HepG2 (cell line): ENCODE data around the gene TUBGCP6. TPM values are rescaled to one million over a fixed set of nuclear protein-coding genes. Genes with fewer than 3 reads are reported as not detected.
A peak's percentile ranks its signal among the peaks of the same experiment; 100 is the strongest.

Experiments used
- CC2D1A ChIP-seq: sonication (generic); formaldehyde crosslinking; IDR thresholded peaks from 2 replicates; pipeline ENCODE4 v1.8.1; 2023; ENCODE audit warnings: mild to moderate bottlenecking, missing genetic modification reagents
- FOXP1 ChIP-seq, 2 experiments: fragments of 450-650 bp in 1 of 2; IDR thresholded peaks; 2 replicates each; pipeline ENCODE4 v1.6.1; 2017 to 2018; ENCODE audit warnings: antibody characterized with exemption in 1 of 2
- HMG20A ChIP-seq: IDR thresholded peaks from 2 replicates; pipeline ENCODE4 v1.6.1; 2016; ENCODE audit warnings: borderline replicate concordance
- KLF12 ChIP-seq: sonication (generic); formaldehyde crosslinking; IDR thresholded peaks from 2 replicates; pipeline ENCODE4 v1.4.0; 2020; ENCODE audit warnings: missing genetic modification reagents, borderline replicate concordance
- MXD1 ChIP-seq: sonication (generic); formaldehyde crosslinking; IDR thresholded peaks from 2 replicates; pipeline ENCODE4 v1.4.0; 2020; ENCODE audit warnings: mild to moderate bottlenecking, missing genetic modification reagents
- POLR2A ChIP-seq, 2 experiments: IDR thresholded peaks; 2 replicates each; pipeline ENCODE4 v1.6.1; 2011; ENCODE audit warnings: low read depth in 2 of 2, low read length in 2 of 2, mild to moderate bottlenecking in 1 of 2, moderate library complexity in 1 of 2; ENCODE audit not compliant: insufficient read depth in 1 of 2
- SRF ChIP-seq: IDR thresholded peaks from 2 replicates; pipeline ENCODE4 v1.6.1; 2011; ENCODE audit warnings: mild to moderate bottlenecking, low read depth, low read length, moderate library complexity
- STAG1 ChIP-seq: sonication (generic); formaldehyde crosslinking; IDR thresholded peaks from 2 replicates; pipeline ENCODE4 v1.4.0; 2020; ENCODE audit warnings: missing genetic modification reagents
- TBP ChIP-seq: sonication (generic); formaldehyde crosslinking; IDR thresholded peaks from 2 replicates; pipeline ENCODE4 v1.5.0; 2020; ENCODE audit warnings: missing genetic modification reagents
- TFE3 ChIP-seq: IDR thresholded peaks from 2 replicates; pipeline ENCODE4 v1.6.1; 2016
- ZFP36L1 ChIP-seq: sonication (generic); formaldehyde crosslinking; IDR thresholded peaks from 2 replicates; pipeline ENCODE4 v1.8.0; 2022; ENCODE audit warnings: mild to moderate bottlenecking, missing genetic modification reagents, moderate library complexity
- ZMYM2 ChIP-seq: sonication (generic); formaldehyde crosslinking; IDR thresholded peaks from 2 replicates; pipeline ENCODE4 v1.8.0; 2022; ENCODE audit warnings: mild to moderate bottlenecking, missing genetic modification reagents
- ZNF749 ChIP-seq: sonication (generic); formaldehyde crosslinking; IDR thresholded peaks from 2 replicates; pipeline ENCODE4 v1.8.0; 2022; ENCODE audit warnings: mild to moderate bottlenecking, missing genetic modification reagents, moderate library complexity, borderline replicate concordance
- ZNF780A ChIP-seq: sonication (generic); formaldehyde crosslinking; IDR thresholded peaks from 2 replicates; pipeline ENCODE4 v1.8.0; 2022; ENCODE audit warnings: mild to moderate bottlenecking, missing genetic modification reagents, moderate library complexity
- ZSCAN5A ChIP-seq: sonication (generic); formaldehyde crosslinking; IDR thresholded peaks from 2 replicates; pipeline ENCODE4 v1.8.0; 2022; ENCODE audit warnings: mild to moderate bottlenecking, missing genetic modification reagents, borderline replicate concordance
- ZSCAN9 ChIP-seq: IDR thresholded peaks from 2 replicates; pipeline ENCODE4 v1.6.1; 2016; ENCODE audit warnings: borderline replicate concordance
- polyA plus RNA-seq, 8 experiments: library from polyadenylated mRNA; depleted of rRNA in 3 of 8; stranded (reverse) in 7 of 8; unstranded in 1 of 8; fragments of >200 nt; fragmentation: Illumina TruSeq in 4 of 8; extraction: Trizol in 4 of 8; gene quantifications; 2 replicates each; pipeline versions ENCODE4 v1.2.1 to v1.2.3, GENCODE V29; 2011 to 2016; ENCODE audit warnings: low read depth in 4 of 8, missing spikeins in 1 of 8, mixed read lengths in 1 of 8; ENCODE audit not compliant: insufficient read depth in 1 of 8
- total RNA-seq, 5 experiments: library from RNA; depleted of rRNA; stranded (reverse); fragments of >200 nt; fragmentation: Illumina TruSeq; extraction: Trizol; gene quantifications; 2 replicates each; pipeline ENCODE4 v1.2.3, GENCODE V29; 2016; ENCODE audit warnings: low read depth in 1 of 5
- TF ChIP-seq, protein P1 (sequence below): sonication (generic); formaldehyde crosslinking; IDR thresholded peaks from 2 replicates; pipeline ENCODE4 v1.4.0; 2020; ENCODE audit warnings: missing genetic modification reagents, borderline replicate concordance
- TF ChIP-seq, protein P2 (sequence below): sonication (generic); formaldehyde crosslinking; IDR thresholded peaks from 2 replicates; pipeline ENCODE4 v1.4.0; 2020; ENCODE audit warnings: missing genetic modification reagents
- TF ChIP-seq, protein P3 (sequence below): fragments of 450-650 bp; IDR thresholded peaks from 2 replicates; pipeline ENCODE4 v1.6.1; 2017

TUBGCP6 gene
- total and polyA plus RNA-seq, 2 of the 13 experiments (the other 11 are each of a cell fraction or from before 2014, with no cell fraction given): 14.6 to 15.7 TPM

- TF ChIP-seq, protein P1, sequence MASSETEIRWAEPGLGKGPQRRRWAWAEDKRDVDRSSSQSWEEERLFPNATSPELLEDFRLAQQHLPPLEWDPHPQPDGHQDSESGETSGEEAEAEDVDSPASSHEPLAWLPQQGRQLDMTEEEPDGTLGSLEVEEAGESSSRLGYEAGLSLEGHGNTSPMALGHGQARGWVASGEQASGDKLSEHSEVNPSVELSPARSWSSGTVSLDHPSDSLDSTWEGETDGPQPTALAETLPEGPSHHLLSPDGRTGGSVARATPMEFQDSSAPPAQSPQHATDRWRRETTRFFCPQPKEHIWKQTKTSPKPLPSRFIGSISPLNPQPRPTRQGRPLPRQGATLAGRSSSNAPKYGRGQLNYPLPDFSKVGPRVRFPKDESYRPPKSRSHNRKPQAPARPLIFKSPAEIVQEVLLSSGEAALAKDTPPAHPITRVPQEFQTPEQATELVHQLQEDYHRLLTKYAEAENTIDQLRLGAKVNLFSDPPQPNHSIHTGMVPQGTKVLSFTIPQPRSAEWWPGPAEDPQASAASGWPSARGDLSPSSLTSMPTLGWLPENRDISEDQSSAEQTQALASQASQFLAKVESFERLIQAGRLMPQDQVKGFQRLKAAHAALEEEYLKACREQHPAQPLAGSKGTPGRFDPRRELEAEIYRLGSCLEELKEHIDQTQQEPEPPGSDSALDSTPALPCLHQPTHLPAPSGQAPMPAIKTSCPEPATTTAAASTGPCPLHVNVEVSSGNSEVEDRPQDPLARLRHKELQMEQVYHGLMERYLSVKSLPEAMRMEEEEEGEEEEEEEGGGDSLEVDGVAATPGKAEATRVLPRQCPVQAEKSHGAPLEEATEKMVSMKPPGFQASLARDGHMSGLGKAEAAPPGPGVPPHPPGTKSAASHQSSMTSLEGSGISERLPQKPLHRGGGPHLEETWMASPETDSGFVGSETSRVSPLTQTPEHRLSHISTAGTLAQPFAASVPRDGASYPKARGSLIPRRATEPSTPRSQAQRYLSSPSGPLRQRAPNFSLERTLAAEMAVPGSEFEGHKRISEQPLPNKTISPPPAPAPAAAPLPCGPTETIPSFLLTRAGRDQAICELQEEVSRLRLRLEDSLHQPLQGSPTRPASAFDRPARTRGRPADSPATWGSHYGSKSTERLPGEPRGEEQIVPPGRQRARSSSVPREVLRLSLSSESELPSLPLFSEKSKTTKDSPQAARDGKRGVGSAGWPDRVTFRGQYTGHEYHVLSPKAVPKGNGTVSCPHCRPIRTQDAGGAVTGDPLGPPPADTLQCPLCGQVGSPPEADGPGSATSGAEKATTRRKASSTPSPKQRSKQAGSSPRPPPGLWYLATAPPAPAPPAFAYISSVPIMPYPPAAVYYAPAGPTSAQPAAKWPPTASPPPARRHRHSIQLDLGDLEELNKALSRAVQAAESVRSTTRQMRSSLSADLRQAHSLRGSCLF (CRISPR knock-in tag): 0 out of 2 replicates have a peak, but pooled peaks have one; percentile 37
- peak; percentile 67; the same call in 1 of the 2 replicates for TF ChIP-seq KLF12 (CRISPR knock-in tag)
- no peak for TF ChIP-seq ZSCAN5A
- TF ChIP-seq ZFP36L1: no peak
- TF ChIP-seq, protein P2, sequence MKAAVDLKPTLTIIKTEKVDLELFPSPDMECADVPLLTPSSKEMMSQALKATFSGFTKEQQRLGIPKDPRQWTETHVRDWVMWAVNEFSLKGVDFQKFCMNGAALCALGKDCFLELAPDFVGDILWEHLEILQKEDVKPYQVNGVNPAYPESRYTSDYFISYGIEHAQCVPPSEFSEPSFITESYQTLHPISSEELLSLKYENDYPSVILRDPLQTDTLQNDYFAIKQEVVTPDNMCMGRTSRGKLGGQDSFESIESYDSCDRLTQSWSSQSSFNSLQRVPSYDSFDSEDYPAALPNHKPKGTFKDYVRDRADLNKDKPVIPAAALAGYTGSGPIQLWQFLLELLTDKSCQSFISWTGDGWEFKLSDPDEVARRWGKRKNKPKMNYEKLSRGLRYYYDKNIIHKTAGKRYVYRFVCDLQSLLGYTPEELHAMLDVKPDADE (CRISPR knock-in tag): peak; percentile 87
- TF ChIP-seq CC2D1A (CRISPR knock-in tag): no peak
- TF ChIP-seq ZSCAN9 (CRISPR knock-in tag): peak; percentile 98
- TF ChIP-seq SRF: no peak
- no peak for TF ChIP-seq FOXP1 (IDR thresholded peaks at IDR 0.05)
- no peak for TF ChIP-seq FOXP1 (CRISPR knock-in tag; IDR thresholded peaks at IDR 0.05)
- TF ChIP-seq, protein P3, sequence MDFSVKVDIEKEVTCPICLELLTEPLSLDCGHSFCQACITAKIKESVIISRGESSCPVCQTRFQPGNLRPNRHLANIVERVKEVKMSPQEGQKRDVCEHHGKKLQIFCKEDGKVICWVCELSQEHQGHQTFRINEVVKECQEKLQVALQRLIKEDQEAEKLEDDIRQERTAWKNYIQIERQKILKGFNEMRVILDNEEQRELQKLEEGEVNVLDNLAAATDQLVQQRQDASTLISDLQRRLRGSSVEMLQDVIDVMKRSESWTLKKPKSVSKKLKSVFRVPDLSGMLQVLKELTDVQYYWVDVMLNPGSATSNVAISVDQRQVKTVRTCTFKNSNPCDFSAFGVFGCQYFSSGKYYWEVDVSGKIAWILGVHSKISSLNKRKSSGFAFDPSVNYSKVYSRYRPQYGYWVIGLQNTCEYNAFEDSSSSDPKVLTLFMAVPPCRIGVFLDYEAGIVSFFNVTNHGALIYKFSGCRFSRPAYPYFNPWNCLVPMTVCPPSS: no peak
- peak; percentile 55; the same call in 1 of the 2 replicates for TF ChIP-seq ZNF780A (CRISPR knock-in tag)
- no peak for TF ChIP-seq ZMYM2 (CRISPR knock-in tag)
- no peak; the same call in 1 of the 2 replicates for TF ChIP-seq STAG1 (CRISPR knock-in tag)
- no peak for TF ChIP-seq POLR2A (IDR thresholded peaks at IDR 0.05; ENCODE audit: insufficient read depth in 1 of 2, low read depth in 2 of 2, low read length in 2 of 2)
- TF ChIP-seq TFE3 (CRISPR knock-in tag): peak; percentile 78
- 0 out of 2 replicates have a peak, but pooled peaks have one; percentile 30 for TF ChIP-seq HMG20A (CRISPR knock-in tag)
- TF ChIP-seq ZNF749: 0 out of 2 replicates have a peak, but pooled peaks have one; percentile 25
- peak; percentile 92 for TF ChIP-seq MXD1 (CRISPR knock-in tag)
- no peak for TF ChIP-seq TBP (CRISPR knock-in tag)
Observed at GRCh38 chr22:50270666-50271394, 26.0 kb upstream of the TUBGCP6 start (continued).
